WTC11 (cell line): ENCODE data around the gene TLE5. TPM values are rescaled to one million over a fixed set of nuclear protein-coding genes. Genes with fewer than 3 reads are reported as not detected.

Experiments
- ATAC-seq: fragments of 200-7000 bp; cut with Tn5 transposase; 2 replicates; pipeline ENCODE4 v1.10.0; 2021; ENCODE audit warnings: mild to moderate bottlenecking, moderate library complexity
- CTCF ChIA-PET: fragments of 300-600 bp; sonication (Branson Sonifier 250); formaldehyde crosslinking; loops from one replicate; lab custom pipeline; 2021; ENCODE audit warnings: antibody characterized with exemption; lab: Charles Lee
- POLR2A ChIA-PET: fragments of 350-600 bp; sonication (Branson Sonifier 250); formaldehyde crosslinking; loops from one replicate; lab custom pipeline; 2021; ENCODE audit warnings: antibody characterized with exemption; lab: Charles Lee
- DNase-seq: peaks from one replicate; pipeline ENCODE4 v3.0.0; 2021; ENCODE audit warnings: low spot score
- H3K27ac Mint-ChIP-seq: 2 replicates; pipeline ENCODE4 v1.8.0; 2021; ENCODE audit warnings: mixed read lengths
- H3K27me3 Mint-ChIP-seq: 2 replicates; pipeline ENCODE4 v1.8.0; 2021; ENCODE audit warnings: low read depth, mild to moderate bottlenecking, moderate library complexity, mixed read lengths
- H3K36me3 Mint-ChIP-seq: 2 replicates; pipeline ENCODE4 v1.8.0; 2021; ENCODE audit warnings: mixed read lengths
- H3K4me1 Mint-ChIP-seq: 2 replicates; pipeline ENCODE4 v1.8.0; 2022; ENCODE audit warnings: mixed read lengths
- H3K4me3 Mint-ChIP-seq: 2 replicates; pipeline ENCODE4 v1.8.0; 2021; ENCODE audit warnings: mild to moderate bottlenecking, moderate library complexity, mixed read lengths
- H3K9me3 Mint-ChIP-seq: 2 replicates; pipeline ENCODE4 v1.8.0; 2021; ENCODE audit warnings: mixed read lengths
- ETV6 ChIP-seq: sonication (generic); formaldehyde crosslinking; IDR thresholded peaks from 2 replicates; pipeline ENCODE4 v1.8.1; 2022; ENCODE audit warnings: mild to moderate bottlenecking, missing genetic modification reagents
- FOXJ3 ChIP-seq: sonication (generic); formaldehyde crosslinking; IDR thresholded peaks from 2 replicates; pipeline ENCODE4 v1.9.0; 2021; ENCODE audit warnings: missing genetic modification reagents, mild to moderate bottlenecking, borderline replicate concordance
- FOXK1 ChIP-seq: sonication (generic); formaldehyde crosslinking; IDR thresholded peaks from 2 replicates; pipeline ENCODE4 v1.8.0; 2022; ENCODE audit warnings: mild to moderate bottlenecking, moderate library complexity, missing genetic modification reagents
- GRHL2 ChIP-seq: fragments of 250-450 bp; sonication (Bioruptor Pico); IDR thresholded peaks from 2 replicates; pipeline ENCODE4 v1.8.0; 2022; ENCODE audit warnings: mild to moderate bottlenecking, moderate library complexity; ENCODE audit not compliant: insufficient replicate concordance, severe bottlenecking
- IRF2 ChIP-seq: sonication (generic); formaldehyde crosslinking; IDR thresholded peaks from 2 replicates; pipeline ENCODE4 v1.8.0; 2022; ENCODE audit warnings: low read depth, missing genetic modification reagents, borderline replicate concordance
- KAT7 ChIP-seq: sonication (generic); formaldehyde crosslinking; IDR thresholded peaks from 2 replicates; pipeline ENCODE4 v1.8.1; 2023; ENCODE audit warnings: missing genetic modification reagents, mild to moderate bottlenecking, borderline replicate concordance
- MAX ChIP-seq: sonication (generic); formaldehyde crosslinking; IDR thresholded peaks from 2 replicates; pipeline ENCODE4 v1.8.0; 2022; ENCODE audit warnings: mild to moderate bottlenecking, missing genetic modification reagents
- NR2C2 ChIP-seq: sonication (generic); formaldehyde crosslinking; IDR thresholded peaks from 2 replicates; pipeline ENCODE4 v1.8.0; 2022; ENCODE audit warnings: mild to moderate bottlenecking, missing genetic modification reagents
- PRDM15 ChIP-seq: sonication (generic); formaldehyde crosslinking; IDR thresholded peaks from 2 replicates; pipeline ENCODE4 v1.8.0; 2022; ENCODE audit warnings: missing genetic modification reagents
- PRRX2 ChIP-seq: fragments of 250-450 bp; sonication (Bioruptor Pico); IDR thresholded peaks from 2 replicates; pipeline ENCODE4 v1.8.0; 2021; ENCODE audit warnings: mild to moderate bottlenecking
- USF1 ChIP-seq: sonication (generic); formaldehyde crosslinking; IDR thresholded peaks from 2 replicates; pipeline ENCODE4 v1.8.0; 2022; ENCODE audit warnings: mild to moderate bottlenecking, missing genetic modification reagents
- ZBTB43 ChIP-seq: sonication (generic); formaldehyde crosslinking; IDR thresholded peaks from 2 replicates; pipeline ENCODE4 v1.8.1; 2023; ENCODE audit warnings: mild to moderate bottlenecking, missing genetic modification reagents
- ZNF423 ChIP-seq: fragments of 250-450 bp; sonication (Bioruptor Pico); IDR thresholded peaks from 2 replicates; pipeline ENCODE4 v2.1.2; 2022; ENCODE audit warnings: mild to moderate bottlenecking, moderate library complexity
- ZNF532 ChIP-seq: fragments of 250-450 bp; sonication (Bioruptor Pico); IDR thresholded peaks from 2 replicates; pipeline ENCODE4 v1.9.0; 2021; ENCODE audit warnings: mild to moderate bottlenecking, borderline replicate concordance
- total RNA-seq: library from RNA; stranded (reverse); gene quantifications from 3 replicates; pipeline ENCODE4 v1.2.3, GENCODE V29; 2021

The TLE5 gene
- total RNA-seq, 1 experiment from 2014 or later = 246 TPM

GRCh38 chr19:3065675-3066357, 3.5 kb upstream of the TLE5 start:
- DNase-seq = no peak
- CTCF ChIA-PET = interaction anchor here (0.7 to 1.8 kb wide), 2 partner anchors 60 to 96 kb away, joined by 3 to 4 read pairs; no protein-coding TSS in a partner anchor
- H3K4me3 Mint-ChIP-seq = no peak overlapping the region
- POLR2A ChIA-PET = no interaction called here
- H3K27ac Mint-ChIP-seq = no peak overlapping the region
- no peaks in the 10 kb centered on the region for H3K27me3 Mint-ChIP-seq
- ATAC-seq = peak; percentile 27
- peaks cover 9% of the 10 kb centered on the region for H3K4me1 Mint-ChIP-seq
- H3K36me3 Mint-ChIP-seq = no peaks in the 10 kb centered on the region
- no peak for TF ChIP-seq KAT7 (CRISPR knock-in tag)
- no peak for TF ChIP-seq USF1
- no peak for TF ChIP-seq PRDM15 (CRISPR knock-in tag)
- TF ChIP-seq ZNF423 = no peak
- no peak for TF ChIP-seq FOXK1
- no peak for TF ChIP-seq ZNF532 (CRISPR knock-in tag)
- no peak for TF ChIP-seq PRRX2
- no peak for TF ChIP-seq GRHL2 (CRISPR knock-in tag)
- no peak for TF ChIP-seq MAX
- no peaks in the 10 kb centered on the region for H3K9me3 Mint-ChIP-seq

GRCh38 chr19:3064011-3064330, 1.7 kb upstream of the TLE5 start:
- H3K27ac Mint-ChIP-seq = no peak overlapping the region
- peaks cover 12% of the 10 kb centered on the region for H3K4me1 Mint-ChIP-seq
- H3K36me3 Mint-ChIP-seq = peaks cover 4% of the 10 kb centered on the region; the same call in 1 of the 2 replicates
- ATAC-seq (no peak), DNase-seq (no peak)
- POLR2A ChIA-PET = no interaction called here
- peak overlapping the region; percentile 68; the same call in 1 of the 2 replicates for H3K4me3 Mint-ChIP-seq
- CTCF ChIA-PET = interaction anchor here (1.6 to 3.9 kb wide), 3 partner anchors 12 to 62 kb away, joined by 4 to 15 read pairs (median 4); no protein-coding TSS in a partner anchor
- H3K9me3 Mint-ChIP-seq = no peaks in the 10 kb centered on the region
- no peaks in the 10 kb centered on the region for H3K27me3 Mint-ChIP-seq
- TF ChIP-seq FOXJ3 (CRISPR knock-in tag) = no peak
- TF ChIP-seq IRF2 (CRISPR knock-in tag) = no peak
- TF ChIP-seq MAX = no peak
- no peak for TF ChIP-seq NR2C2 (CRISPR knock-in tag)
- TF ChIP-seq ZNF532 (CRISPR knock-in tag) = no peak
- TF ChIP-seq PRDM15 (CRISPR knock-in tag) = no peak
- TF ChIP-seq ZBTB43 (CRISPR knock-in tag) = no peak
- TF ChIP-seq ETV6 = no peak
